ENCODE results near the gene COL11A2.
"Not testable (repeated sequence)": the region's sequence is repeated elsewhere in the genome, so short reads cannot be mapped to it uniquely, and the experiment has no call there.

COL11A2 gene

GRCh38 chr6:33156561-33156960 lies 35.7 kb downstream of the COL11A2 start:
- H3K4me3 ChIP-seq (ENCODE audit: low read depth, low read length) = no peak overlapping the region
- TF ChIP-seq POLR2A (IDR thresholded peaks at IDR 0.05; ENCODE audit: extremely low read depth, insufficient read length) (no peak), MYC (IDR thresholded peaks at IDR 0.05; ENCODE audit: low read depth, low read length) (no peak), MAX (IDR thresholded peaks at IDR 0.05; ENCODE audit: low read depth, low read length) (no peak), CTCF (IDR thresholded peaks at IDR 0.05; ENCODE audit: low read depth, low read length) (no peak)
- no peak for DNase-seq (ENCODE audit: low read depth)

- no peak overlapping the region for H3K4me3 ChIP-seq (ENCODE audit: low read depth, low read length)
- TF ChIP-seq CTCF (IDR thresholded peaks at IDR 0.05; ENCODE audit: low read depth, low read length) (no peak), MAX (IDR thresholded peaks at IDR 0.05; ENCODE audit: low read depth, low read length) (no peak), POLR2A (IDR thresholded peaks at IDR 0.05; ENCODE audit: extremely low read depth, insufficient read length) (no peak), MYC (IDR thresholded peaks at IDR 0.05; ENCODE audit: low read depth, low read length) (no peak)
- DNase-seq (ENCODE audit: low read depth) = no peak
These were observed 37.9 kb downstream of the COL11A2 start for GRCh38 chr6:33154349-33154748.

- DNase-seq (ENCODE audit: low read depth) = no peak
- TF ChIP-seq POLR2A (IDR thresholded peaks at IDR 0.05; ENCODE audit: extremely low read depth, insufficient read length) = no peak
- no peak for TF ChIP-seq CTCF (IDR thresholded peaks at IDR 0.05; ENCODE audit: low read depth, low read length)
- no peak for TF ChIP-seq MAX (IDR thresholded peaks at IDR 0.05; ENCODE audit: low read depth, low read length)
- TF ChIP-seq MYC (IDR thresholded peaks at IDR 0.05; ENCODE audit: low read depth, low read length) = no peak
These were observed 41.2 kb downstream of the COL11A2 start for GRCh38 chr6:33151050-33151449.

GRCh38 chr6:33150560-33150959 lies 41.7 kb downstream of the COL11A2 start:
- H3K4me3 ChIP-seq (ENCODE audit: low read depth, low read length); DNase-seq (ENCODE audit: low read depth): not testable (repeated sequence)

More at GRCh38 chr6:33151050-33151449, 41.2 kb downstream of the COL11A2 start:
- H3K4me3 ChIP-seq (ENCODE audit: low read depth, low read length) = no peak overlapping the region

GRCh38 chr6:33147807-33148666 lies 44.2 kb downstream of the COL11A2 start:
- peak; percentile 45 for DNase-seq (ENCODE audit: low read depth)
- TF ChIP-seq MAX (IDR thresholded peaks at IDR 0.05; ENCODE audit: low read depth, low read length) (no peak), CTCF (IDR thresholded peaks at IDR 0.05; ENCODE audit: low read depth, low read length) (peak; percentile 80), MYC (IDR thresholded peaks at IDR 0.05; ENCODE audit: low read depth, low read length) (no peak)
- no peak overlapping the region for H3K4me3 ChIP-seq (ENCODE audit: low read depth, low read length)

GRCh38 chr6:33144373-33144772 lies 47.9 kb downstream of the COL11A2 start:
- no peak for TF ChIP-seq POLR2A (IDR thresholded peaks at IDR 0.05; ENCODE audit: extremely low read depth, insufficient read length)
- TF ChIP-seq MAX (IDR thresholded peaks at IDR 0.05; ENCODE audit: low read depth, low read length) = peak; percentile 94
- peak; percentile 83 for TF ChIP-seq MYC (IDR thresholded peaks at IDR 0.05; ENCODE audit: low read depth, low read length)
- TF ChIP-seq CTCF (IDR thresholded peaks at IDR 0.05; ENCODE audit: low read depth, low read length) = peak; percentile 7
- peak; percentile 59 for DNase-seq (ENCODE audit: low read depth)
- H3K4me3 ChIP-seq (ENCODE audit: low read depth, low read length) = no peak overlapping the region

All from NB4 (cell line).